Stimulated activated CD4-positive, alpha-beta T cell treated with anti-CD3 and anti-CD28 coated beads, Interleukin-2, amount 100 ng/mL, for 24 hours (primary cell): ENCODE measurements around the gene LAMA2.
"Not testable (repeated sequence)": the region's sequence is repeated elsewhere in the genome, so short reads cannot be mapped to it uniquely, and the experiment has no call there.

Experiments
- DNase-seq, 2 donors: peaks; one replicate each; pipeline ENCODE4 v3.0.0-alpha.2; 2020

The LAMA2 gene

DNA sequence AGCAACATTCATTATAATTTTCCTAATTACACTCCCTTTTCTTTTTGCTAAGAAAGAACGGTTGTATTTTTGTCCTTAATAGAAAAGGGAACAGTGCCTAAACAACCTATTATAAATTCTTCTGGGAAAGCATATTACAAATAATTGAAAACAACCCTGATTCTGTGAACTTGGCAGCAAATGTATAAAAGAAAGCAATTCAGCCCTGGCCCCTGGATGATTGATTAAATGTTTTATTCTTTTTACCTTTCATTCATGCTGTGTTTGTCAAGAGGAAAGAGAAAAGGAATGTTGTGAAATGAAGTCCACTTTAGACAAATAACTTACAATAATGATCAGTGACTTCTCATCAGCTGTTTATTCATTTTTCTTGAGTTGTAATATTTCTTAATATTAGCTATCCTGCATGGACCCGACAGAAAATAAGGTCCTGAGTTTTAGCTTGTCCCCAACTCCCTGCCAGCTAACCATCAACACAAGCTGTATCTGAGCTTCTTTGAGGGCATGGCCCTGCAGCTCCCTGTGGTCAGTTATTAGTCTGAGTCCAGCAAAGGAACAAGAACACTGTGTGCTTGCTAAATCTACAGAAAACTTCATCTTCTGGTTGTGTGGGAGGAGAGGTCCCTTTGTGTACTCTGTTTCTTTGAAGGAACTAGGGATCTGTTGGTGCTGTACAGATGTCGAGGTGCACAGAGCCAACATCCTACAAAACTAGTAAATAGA is 248.2 kb downstream of the LAMA2 start:
- DNase-seq: no peak

DNA sequence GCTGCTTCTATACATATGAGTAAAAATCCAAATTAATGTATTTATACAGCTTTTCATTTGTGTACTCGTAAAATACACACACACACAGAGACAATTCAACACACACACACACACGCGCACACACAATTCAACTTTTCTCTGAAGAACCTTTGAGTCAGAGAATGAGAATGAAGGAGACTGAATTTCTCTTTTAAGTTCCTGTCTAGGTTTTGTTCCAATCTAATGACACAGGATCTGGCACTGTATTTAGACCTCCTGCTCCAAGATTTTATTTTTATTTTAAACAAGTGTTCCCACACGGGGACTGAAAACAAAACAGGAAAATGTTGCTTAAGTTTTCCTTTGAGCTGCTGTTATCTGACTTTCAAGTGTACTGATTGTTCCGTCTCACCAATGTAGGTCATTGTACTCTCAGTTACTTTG is 250.8 kb downstream of the LAMA2 start:
- DNase-seq: no peak

DNA sequence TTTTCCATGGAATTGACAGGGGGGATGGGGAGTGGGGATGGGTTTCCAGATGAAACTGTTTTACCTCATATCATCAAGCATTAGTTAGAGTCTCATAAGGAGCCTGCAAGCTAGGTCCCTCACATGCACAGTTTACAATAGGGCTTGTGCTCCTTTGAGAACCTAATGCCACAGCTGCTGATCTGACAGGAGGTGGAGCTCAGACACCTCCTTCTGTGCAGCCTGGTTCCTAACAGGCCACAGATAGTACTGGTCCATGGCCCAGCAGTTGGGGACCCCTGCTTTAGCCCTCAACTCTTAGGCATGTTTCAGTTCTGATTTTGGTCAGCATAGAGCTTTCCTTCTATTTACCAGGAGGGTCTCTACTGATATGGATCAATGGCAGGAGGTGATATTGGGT is 251.6 kb downstream of the LAMA2 start:
- no peak for DNase-seq

DNA sequence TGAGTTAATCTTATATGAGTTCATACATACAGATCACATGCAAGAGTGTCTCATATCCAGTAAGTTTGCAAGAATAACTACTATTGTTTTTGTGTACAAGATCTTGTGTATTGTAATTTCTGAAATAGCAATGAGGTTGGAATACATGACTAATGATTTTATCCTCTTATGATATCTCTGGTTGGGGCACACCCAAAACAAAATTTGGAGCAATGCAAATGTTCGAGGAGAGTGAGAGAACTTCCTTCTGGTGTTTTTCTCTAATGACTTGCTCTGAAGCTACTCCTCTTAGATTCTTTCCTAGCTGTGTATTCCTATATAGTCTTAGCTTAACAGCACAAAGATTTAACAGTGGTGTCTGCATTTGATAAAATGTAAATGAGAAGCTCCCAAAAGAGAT is 252.5 kb downstream of the LAMA2 start:
- DNase-seq: no peak

DNA sequence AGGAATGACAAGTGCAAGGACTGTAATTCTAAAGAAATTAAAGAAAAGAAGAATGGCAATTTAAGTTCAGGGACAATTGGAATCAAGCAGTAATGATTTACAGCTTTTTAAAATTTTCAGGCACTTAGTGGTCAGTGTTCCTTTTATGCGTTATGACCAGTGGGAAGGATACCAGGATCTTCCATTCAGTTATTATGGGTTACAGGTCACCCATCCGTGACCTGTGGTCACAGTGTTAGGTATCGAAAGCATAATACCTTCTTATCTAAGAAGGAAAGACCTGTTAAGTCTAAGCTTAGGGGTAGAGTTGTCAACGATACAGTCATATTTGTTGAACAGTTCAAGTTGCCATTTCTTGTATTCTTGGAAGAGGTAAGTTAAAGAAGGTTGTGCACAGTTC is 253.8 kb downstream of the LAMA2 start:
- no peak for DNase-seq

DNA sequence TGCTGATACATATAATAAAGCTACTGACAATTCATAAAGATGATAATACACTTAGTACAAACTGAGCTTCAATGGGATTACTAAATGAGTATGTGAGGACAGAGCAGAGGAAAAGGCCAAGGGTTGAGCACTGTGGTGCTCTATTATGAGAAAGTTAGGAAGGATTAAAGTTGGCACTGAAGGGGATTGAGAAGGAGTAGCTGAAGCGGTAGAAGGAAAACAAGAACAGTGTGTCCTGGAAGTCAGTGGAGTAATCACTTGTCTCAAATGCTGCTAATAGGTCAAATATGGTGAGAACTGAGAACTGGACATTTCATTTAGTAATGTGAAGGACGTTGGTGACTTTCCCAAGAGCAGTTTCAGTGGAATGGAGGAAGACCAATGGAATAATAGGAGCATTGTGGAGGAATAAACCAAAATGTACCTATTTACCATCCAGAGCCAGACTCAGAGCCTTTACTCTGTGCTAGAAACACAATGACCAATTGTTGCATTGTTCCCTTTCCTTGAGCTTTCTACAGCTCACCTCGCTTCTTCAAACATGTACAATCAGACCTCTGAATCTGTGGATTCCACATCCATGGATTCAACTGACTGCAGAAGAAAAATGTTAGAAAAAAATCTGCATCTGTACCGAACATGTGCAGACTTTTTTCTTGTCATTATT is 255.9 kb downstream of the LAMA2 start:
- DNase-seq: no peak

DNA sequence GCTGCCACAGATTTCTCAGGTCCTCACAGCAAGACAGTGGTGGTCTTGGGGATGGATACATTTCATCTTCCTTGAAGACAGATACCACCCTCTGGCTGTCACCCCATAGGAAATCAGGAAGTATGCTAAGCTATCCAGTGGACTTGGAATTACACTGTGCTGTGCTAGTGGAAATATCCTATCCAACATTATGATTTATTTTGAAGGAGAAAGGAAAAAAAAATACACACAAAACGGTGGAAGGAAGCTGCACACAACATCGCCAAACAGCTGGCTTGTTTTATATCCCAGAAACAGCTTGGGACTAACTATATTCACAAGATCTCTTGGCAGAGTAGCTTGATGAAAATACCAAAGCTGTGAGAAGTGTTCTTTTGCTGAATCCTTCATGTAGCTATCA is 257.6 kb downstream of the LAMA2 start:
- no peak for DNase-seq

DNA sequence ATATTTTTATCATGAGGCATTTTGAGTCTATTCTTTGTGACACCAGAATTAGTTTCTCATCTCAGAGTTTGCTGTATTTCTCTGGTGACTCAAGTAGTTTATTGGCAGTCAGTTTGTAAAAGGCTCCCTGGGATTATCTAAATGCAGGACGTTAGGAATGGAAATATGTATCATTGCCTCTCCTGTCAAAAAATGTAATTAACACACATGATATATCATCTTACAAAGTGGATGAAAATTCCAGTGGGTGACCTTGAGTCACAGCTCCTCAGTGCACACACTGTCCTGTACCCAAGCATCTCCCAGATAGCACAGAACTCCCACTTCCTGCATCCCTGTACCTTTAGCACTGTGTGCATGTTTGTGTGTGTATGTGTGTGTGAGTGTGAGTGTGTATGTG is 258.6 kb downstream of the LAMA2 start:
- no peak for DNase-seq

DNA sequence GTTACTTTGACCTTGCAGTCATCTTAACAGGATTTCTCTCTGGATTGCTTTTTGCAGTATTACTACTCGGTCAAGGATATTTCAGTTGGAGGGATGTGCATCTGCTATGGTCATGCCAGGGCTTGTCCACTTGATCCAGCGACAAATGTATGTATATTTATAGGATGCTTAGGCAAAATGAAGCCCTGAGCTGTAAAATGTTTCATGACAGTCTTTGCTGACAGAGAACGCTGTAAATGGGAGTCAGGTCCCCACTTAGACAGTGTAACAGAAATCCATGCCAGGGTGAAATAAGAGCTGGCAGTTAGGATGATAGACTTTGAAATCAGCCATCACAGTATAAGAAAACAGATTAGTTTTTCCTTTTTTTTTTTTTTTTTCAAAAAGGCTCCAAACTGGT is 264.0 kb downstream of the LAMA2 start:
- DNase-seq: no peak

DNA sequence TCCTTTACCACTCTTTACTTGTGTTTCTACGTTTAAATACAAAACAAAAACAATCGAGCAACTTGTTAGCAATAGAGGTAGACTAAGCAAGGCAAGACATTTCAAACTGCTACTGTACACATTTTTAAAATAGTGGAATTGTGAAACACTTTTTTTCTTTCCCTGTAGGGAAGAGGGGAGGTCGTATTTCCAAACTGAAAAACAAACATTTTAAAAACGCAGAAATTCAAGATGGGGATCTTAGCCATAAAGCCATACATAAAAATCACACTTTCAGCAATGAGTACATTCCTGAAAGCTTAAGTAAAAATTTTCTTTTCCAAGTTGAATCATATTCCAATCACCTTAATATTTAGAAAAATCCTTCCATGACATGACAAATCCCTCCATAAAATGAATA is 267.6 kb downstream of the LAMA2 start:
- DNase-seq: no peak

DNA sequence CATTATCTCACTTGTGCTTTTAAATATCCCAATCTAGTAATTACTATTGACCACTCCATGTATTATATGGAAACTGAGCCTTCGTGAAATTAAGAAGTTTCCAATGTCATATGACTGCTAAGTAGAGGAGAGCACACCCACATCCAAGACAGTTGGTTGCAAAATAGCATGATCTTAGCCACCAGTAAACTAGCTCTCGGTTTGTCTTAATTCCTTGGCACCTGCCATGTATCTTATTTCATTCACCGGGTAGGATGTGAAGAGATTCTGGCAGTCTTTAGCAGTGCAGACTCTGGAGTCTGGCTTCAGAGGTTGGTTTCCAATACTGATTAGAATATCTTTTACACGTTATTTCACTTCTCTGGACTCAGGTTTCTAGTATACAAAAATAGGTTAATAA is 270.3 kb downstream of the LAMA2 start:
- no peak for DNase-seq

DNA sequence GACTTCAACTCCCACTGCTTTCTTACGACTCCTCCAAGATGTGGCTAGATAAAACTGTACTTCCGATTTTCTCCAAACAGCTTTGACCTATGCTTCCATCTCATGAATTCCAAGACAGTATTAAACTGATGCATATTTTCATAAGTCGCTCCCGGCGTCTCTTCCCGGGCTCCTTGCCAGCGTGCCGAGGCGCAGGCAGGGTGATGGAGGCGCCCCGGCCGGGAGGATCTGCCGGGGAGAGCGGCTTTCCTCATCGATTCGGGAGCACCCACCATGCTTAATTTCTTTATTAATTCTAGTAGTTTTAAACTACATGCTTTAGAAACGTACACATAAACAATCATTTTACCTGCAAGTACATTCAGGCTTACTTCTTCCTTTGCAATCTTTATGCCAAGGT is 276.3 kb downstream of the LAMA2 start:
- not testable (repeated sequence) for DNase-seq

DNA sequence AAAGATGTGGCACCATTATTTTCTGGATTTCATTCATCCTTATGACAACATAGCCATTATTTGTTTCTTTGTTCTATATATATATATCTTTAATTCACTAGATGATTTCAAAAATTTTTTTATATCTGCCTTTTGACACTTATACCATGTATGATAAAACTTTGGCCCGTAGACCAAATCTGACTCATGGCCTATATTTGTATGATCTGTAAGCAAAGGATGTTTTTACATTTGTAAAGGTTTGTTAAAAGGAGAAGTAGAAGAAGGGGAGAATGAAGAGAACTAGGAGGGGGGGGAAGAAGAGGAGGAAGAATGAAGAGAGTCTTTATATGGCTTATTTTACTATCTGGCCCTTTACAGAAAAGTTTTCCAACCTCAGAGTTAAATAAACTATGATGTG is 279.7 kb downstream of the LAMA2 start:
- DNase-seq: no peak

DNA sequence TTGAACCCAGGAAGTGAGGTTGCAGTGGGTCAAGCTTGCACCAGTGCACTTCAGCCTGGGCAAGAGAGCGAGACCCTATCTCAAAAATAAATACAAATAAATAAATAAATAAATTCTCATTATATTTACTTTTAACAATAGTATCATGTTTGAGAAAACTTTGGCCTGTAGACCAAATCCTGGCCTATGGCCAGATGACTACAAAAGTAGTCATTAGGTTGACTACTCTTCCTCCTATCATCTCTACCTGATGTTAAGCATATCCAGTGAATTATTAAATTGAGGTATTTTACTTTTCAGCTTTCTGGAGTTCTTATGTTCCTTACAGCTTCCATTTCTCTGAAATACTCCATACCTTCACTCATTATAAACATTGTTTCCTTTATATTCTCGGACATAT is 280.6 kb downstream of the LAMA2 start:
- DNase-seq: no peak

DNA sequence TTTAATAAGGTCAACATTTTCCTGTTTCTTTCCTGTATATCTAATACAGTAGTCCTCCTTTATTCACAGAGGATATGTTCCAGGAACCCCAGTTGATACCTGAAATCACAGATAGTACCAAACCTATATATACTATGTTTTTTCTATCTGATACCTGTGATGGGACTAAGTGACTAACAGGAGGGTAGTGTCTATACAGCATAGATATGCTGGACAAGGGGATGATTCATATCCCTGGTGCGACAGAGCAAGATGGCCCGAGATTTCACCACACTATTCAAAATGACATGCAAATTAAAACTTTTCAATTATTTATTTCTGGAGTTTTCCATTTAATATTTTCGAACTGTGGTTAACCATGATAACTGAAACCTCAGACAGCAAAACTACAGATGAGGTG is 281.1 kb downstream of the LAMA2 start:
- no peak for DNase-seq

DNA sequence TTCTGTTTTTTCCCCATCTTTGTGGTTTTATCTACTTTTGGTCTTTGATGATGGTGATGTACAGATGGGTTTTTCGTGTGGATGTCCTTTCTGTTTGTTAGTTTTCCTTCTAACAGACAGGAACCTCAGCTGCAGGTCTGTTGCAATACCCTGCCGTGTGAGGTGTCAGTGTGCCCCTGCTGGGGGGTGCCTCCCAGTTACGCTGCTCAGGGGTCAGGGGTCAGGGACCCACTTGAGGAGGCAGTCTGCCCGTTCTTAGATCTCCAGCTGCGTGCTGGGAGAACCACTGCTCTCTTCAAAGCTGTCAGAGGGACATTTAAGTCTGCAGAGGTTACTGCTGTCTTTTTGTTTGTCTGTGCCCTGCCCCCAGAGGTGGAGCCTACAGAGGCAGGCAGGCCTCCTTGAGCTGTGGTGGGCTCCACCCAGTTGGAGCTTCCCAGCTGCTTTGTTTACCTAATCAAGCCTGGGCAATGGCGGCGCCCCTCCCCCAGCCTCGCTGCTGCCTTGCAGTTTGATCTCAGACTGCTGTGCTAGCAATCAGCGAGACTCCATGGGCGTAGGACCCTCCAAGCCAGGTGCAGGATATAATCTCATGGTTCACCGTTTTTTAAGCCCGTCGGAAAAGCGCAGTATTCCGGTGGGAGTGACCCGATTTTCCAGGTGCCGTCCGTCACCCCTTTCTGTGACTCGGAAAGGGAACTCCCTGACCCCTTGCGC is 289.5 kb downstream of the LAMA2 start:
- DNase-seq: not testable (repeated sequence)

DNA sequence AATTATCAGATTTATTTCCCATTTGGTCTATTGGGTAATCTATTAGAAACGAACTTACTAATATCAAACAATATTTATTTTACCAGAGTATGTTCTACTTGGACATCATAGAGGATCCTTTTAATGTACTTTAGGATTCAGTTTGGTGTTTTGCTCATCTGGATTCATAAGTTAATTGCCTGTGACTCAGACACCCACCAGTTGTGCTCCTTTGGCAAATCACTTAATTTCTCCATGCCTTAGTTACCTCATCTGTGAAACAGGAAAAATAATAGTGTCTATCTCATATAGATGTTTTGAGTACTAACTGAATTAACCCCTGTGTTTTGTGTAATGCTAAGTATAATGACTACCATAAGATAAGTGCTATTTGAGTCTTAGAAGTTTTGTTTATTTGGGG is 292.1 kb downstream of the LAMA2 start:
- DNase-seq: no peak

DNA sequence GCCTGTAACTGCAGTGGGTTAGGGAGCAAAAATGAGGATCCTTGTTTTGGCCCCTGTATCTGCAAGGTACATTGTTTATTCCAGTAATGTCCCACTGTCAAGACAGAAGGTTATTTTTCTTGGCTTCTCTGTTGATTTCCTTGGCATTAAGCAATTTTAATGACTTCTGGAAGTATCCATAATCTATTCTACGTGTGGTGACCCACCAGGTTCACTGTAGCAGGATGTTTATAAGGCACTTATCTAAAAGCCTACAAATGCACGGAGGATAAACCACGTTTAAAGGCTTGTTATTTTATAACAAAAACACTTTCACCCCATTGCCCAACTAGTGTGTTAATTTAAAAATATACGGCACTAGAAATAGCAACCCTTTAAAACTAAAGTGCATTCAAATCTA is 294.9 kb downstream of the LAMA2 start:
- no peak for DNase-seq

DNA sequence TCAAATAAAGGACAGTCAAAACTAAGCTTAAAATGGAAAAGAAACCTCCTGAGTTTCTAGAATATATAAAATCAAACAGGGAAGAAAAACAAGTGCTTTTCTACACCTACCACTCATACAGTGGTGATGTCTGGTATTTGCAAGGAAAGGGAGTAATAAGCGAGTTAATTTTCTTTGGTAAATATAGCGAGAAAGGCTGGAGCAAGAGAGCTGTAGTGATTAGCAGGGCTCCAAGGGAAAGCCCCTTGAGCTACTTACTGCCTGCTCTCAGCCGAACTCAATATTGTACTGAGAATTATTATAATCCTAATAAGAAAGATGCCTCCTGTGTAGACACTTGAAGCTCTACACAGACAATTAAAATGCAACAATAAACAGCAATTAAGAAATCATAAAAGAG is 296.3 kb downstream of the LAMA2 start:
- DNase-seq: no peak

DNA sequence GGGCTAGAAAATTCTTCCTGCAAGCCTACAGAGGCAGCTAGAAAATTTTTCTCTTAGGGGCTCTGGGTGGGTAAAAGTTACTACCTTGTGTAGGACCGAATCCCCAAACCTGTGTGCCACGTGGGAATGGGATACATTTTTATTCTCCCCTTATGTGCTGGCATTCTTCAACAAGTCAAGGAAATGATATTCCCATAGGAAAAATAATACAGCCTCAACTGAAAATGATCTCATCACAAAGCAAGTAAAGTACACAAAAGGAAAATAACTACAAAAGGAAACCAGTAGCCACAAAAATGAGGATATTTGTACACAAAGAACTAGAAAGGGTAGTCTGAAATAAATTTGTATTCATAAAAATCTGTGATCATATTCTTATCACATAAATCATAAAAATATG is 298.1 kb downstream of the LAMA2 start:
- DNase-seq: no peak

DNA sequence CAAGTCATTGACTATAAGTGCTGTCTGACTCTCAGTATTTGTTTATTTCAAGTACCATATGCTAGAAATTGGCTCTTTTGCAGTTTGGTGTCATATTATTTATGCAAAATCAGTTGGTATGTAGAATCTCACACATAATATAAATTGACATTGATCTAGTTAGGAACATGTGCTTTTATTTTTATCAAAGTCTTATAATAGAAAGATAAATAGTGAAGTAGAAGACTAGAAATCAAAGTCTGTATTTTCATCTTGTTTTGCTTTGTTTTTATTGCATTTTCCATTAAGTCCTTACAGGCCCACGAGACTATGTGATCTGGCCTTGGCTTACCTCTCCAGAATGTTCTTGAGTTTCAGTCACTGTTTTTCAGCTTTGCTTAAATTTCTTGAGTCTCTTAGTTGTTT is 300.3 kb downstream of the LAMA2 start:
- DNase-seq: no peak

DNA sequence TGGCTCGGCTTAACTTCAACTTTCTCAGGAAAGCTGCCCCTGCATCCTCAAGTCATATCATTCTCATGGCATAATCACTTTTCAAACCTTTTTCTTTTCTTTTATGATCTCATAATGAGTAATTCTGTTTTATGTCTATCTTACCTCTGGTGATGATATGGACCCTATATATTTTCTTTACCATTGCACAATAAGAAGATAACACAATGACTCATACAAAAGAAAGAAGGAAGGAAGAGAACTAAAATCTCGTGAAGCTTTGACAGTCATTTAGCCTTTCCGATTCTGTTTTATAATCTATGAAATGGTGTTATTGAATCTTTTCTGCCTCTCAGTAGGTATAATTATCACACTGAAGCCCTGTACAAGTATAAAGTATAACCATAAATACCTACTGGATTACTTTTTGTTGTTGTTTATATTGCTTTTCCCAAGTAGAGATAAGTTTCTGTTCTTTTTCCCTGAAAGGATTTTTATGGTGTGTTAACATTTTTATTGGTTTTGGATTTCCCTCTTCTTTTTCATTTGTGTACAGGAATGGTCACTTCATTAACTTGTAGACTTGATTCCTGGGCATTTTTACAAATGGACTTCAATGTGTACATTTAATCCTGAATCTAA is 300.9 kb downstream of the LAMA2 start:
- no peak for DNase-seq

DNA sequence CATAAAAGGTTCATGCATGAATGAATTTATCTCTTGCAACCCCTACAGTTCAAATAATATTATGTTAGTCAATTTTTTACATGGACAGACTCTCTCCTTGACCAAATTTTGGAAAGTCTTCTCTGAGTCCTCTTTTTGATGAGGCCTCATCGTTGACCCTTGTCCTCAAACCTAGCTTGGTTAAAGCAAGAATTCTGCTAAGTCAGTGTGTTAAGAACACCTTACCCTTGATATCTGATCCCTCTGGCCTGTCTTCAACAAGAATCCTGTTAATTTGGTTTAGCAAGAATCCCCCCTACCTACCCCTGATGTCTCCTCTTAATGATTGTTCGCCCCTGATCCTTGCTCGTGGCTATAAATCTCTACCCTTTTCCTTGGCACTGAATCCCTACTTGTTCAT is 301.4 kb downstream of the LAMA2 start:
- no peak for DNase-seq

DNA sequence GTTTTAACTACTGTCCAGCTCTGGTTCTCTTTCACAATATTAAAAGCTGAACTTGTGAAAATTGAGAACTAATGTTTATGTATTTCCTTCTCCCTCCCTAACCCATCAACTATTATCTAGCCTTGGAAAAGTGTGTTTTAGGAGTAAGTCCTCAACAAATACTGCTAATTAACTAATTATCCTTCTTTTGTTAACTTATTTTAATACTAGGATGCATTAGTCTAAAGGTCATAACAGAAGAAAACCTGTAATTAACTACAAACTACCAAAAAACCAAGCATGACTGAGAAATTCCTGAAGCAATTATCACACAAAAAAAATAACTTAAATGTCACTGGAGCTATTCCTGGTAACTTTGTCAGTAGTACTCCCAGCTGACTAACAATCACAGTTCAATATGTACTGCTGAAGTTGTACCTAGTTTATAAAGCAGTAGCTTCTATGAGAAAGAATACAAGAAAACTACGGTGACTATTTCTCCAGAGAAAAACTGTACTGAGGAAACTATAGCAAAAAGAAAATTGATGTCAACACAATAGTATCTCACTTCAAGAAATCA is 301.9 kb downstream of the LAMA2 start:
- DNase-seq: no peak
